HFFc6 (cell line): ENCODE results near the gene CSGALNACT2. TPM values are rescaled to one million over a fixed set of nuclear protein-coding genes. Genes with fewer than 3 reads are reported as not detected.

ENCODE experiments used
- DNase-seq: peaks from one replicate; pipeline ENCODE4 v3.0.0-alpha.2; 2018
- H3K27ac Mint-ChIP-seq: 2 replicates; pipeline ENCODE4 v1.8.0; 2020; ENCODE audit warnings: mild to moderate bottlenecking, mixed read lengths
- H3K27me3 Mint-ChIP-seq: 2 replicates; pipeline ENCODE4 v1.8.0; 2021; ENCODE audit warnings: mild to moderate bottlenecking, moderate library complexity, mixed read lengths; ENCODE audit not compliant: insufficient read depth
- H3K36me3 Mint-ChIP-seq: 2 replicates; pipeline ENCODE4 v1.8.0; 2021; ENCODE audit warnings: low read depth, mixed read lengths
- H3K4me1 Mint-ChIP-seq: 2 replicates; pipeline ENCODE4 v1.8.0; 2020; ENCODE audit warnings: low read depth, mixed read lengths
- H3K4me3 Mint-ChIP-seq: 2 replicates; pipeline ENCODE4 v1.8.0; 2020; ENCODE audit warnings: mild to moderate bottlenecking, moderate library complexity, mixed read lengths
- H3K9me3 Mint-ChIP-seq: 2 replicates; pipeline ENCODE4 v1.8.0; 2020; ENCODE audit warnings: mild to moderate bottlenecking, mixed read lengths
- CTCF ChIP-seq: fragments of 200-600 bp; sonication (generic); IDR thresholded peaks from 2 replicates; pipeline ENCODE4 v1.5.0; 2021; ENCODE audit warnings: antibody characterized with exemption, mild to moderate bottlenecking
- total RNA-seq, 6 experiments: library from RNA; stranded (reverse); fragmentation: NEBNext Ultra II Directional; extraction: Animal tissue kit (Norgen Biotek cat#: 25700); gene quantifications; 2 replicates in 1 of 6; 3 replicates in 5 of 6; pipeline ENCODE4 v1.2.3, GENCODE V29; 2021

The CSGALNACT2 gene
- total RNA-seq, 6 experiments from 2014 or later, result 18.0 to 20.8 (median 18.6) TPM

- DNase-seq, result no peak
- no peak for TF ChIP-seq CTCF
- H3K4me1 Mint-ChIP-seq, result no peaks in the 10 kb centered on the region
- H3K27me3 Mint-ChIP-seq, result peaks cover 21% of the 10 kb centered on the region
- no peaks in the 10 kb centered on the region for H3K9me3 Mint-ChIP-seq
- no peak overlapping the region for H3K4me3 Mint-ChIP-seq
- no peak overlapping the region for H3K27ac Mint-ChIP-seq
- no peaks in the 10 kb centered on the region for H3K36me3 Mint-ChIP-seq
Measured at GRCh38 chr10:43117031-43117776, 21.0 kb upstream of the CSGALNACT2 start.

GRCh38 chr10:43117777-43118583 is 20.3 kb upstream of the CSGALNACT2 start:
- no peak for TF ChIP-seq CTCF
- no peaks in the 10 kb centered on the region for H3K36me3 Mint-ChIP-seq
- no peaks in the 10 kb centered on the region for H3K9me3 Mint-ChIP-seq
- H3K27ac Mint-ChIP-seq, result no peak overlapping the region
- DNase-seq, result no peak
- no peaks in the 10 kb centered on the region for H3K4me1 Mint-ChIP-seq
- no peak overlapping the region for H3K4me3 Mint-ChIP-seq
- peaks cover 21% of the 10 kb centered on the region for H3K27me3 Mint-ChIP-seq

- Mint-ChIP-seq H3K9me3 (no peaks in the 10 kb centered on the region), H3K36me3 (no peaks in the 10 kb centered on the region), H3K27me3 (peaks cover 20% of the 10 kb centered on the region), H3K4me1 (no peaks in the 10 kb centered on the region), H3K27ac (no peak overlapping the region), H3K4me3 (no peak overlapping the region)
- no peak for TF ChIP-seq CTCF
- no peak for DNase-seq
Measured at GRCh38 chr10:43118631-43119415, 19.4 kb upstream of the CSGALNACT2 start.

- Mint-ChIP-seq H3K27me3 (peaks cover 27% of the 10 kb centered on the region), H3K4me3 (no peak overlapping the region), H3K36me3 (no peaks in the 10 kb centered on the region), H3K27ac (no peak overlapping the region), H3K9me3 (no peaks in the 10 kb centered on the region), H3K4me1 (no peaks in the 10 kb centered on the region)
- DNase-seq, result no peak
- no peak for TF ChIP-seq CTCF
Measured at GRCh38 chr10:43119416-43120115, 18.7 kb upstream of the CSGALNACT2 start.
